Measurements from ENCODE around the gene TYK2. TPM values are rescaled to one million over a fixed set of nuclear protein-coding genes. Genes with fewer than 3 reads are reported as not detected.

The TYK2 gene
- total and polyA plus RNA-seq, 9 of the 15 experiments (the other 6 are each of a cell fraction or from before 2014, with no cell fraction given): 15.0 to 182 (median 85.9) TPM

- TF ChIP-seq ZFP91 (CRISPR knock-in tag; IDR thresholded peaks at IDR 0.05) (no peak), BCOR (IDR thresholded peaks at IDR 0.05) (no peak), SUPT5H (IDR thresholded peaks at IDR 0.05) (no peak; the same call in 1 of the 2 replicates), ZKSCAN1 (IDR thresholded peaks at IDR 0.05; ENCODE audit: low read depth, low read length) (0 out of 2 replicates have a peak, but pooled peaks have one; percentile 40), HDAC8 (tag; IDR thresholded peaks at IDR 0.05) (no peak), CBX3 (IDR thresholded peaks at IDR 0.05; ENCODE audit: borderline replicate concordance in 1 of 2, low read length in 2 of 2) (no peak), ZNF766 (CRISPR knock-in tag; conservative IDR thresholded peaks at IDR 0.05) (no peak), PTRF (tag; IDR thresholded peaks at IDR 0.05) (no peak), SMAD2 (IDR thresholded peaks at IDR 0.05; ENCODE audit: low read depth, low read length) (no peak), CEBPB (tag; IDR thresholded peaks at IDR 0.05) (no peak), THRB (CRISPR knock-in tag; conservative IDR thresholded peaks at IDR 0.05) (0 out of 2 replicates have a peak, but pooled peaks have one; percentile 3), ZKSCAN8 (CRISPR knock-in tag; IDR thresholded peaks at IDR 0.05) (no peak), BDP1 (IDR thresholded peaks at IDR 0.05; ENCODE audit: insufficient read depth, insufficient read length) (no peak), ADNP (tag; IDR thresholded peaks at IDR 0.05) (no peak), ZSCAN32 (CRISPR knock-in tag; IDR thresholded peaks at IDR 0.05) (no peak), TAF7 (tag; IDR thresholded peaks at IDR 0.05) (no peak), ERF (CRISPR knock-in tag; IDR thresholded peaks at IDR 0.05) (no peak)
- TF ChIP-seq, protein P1, sequence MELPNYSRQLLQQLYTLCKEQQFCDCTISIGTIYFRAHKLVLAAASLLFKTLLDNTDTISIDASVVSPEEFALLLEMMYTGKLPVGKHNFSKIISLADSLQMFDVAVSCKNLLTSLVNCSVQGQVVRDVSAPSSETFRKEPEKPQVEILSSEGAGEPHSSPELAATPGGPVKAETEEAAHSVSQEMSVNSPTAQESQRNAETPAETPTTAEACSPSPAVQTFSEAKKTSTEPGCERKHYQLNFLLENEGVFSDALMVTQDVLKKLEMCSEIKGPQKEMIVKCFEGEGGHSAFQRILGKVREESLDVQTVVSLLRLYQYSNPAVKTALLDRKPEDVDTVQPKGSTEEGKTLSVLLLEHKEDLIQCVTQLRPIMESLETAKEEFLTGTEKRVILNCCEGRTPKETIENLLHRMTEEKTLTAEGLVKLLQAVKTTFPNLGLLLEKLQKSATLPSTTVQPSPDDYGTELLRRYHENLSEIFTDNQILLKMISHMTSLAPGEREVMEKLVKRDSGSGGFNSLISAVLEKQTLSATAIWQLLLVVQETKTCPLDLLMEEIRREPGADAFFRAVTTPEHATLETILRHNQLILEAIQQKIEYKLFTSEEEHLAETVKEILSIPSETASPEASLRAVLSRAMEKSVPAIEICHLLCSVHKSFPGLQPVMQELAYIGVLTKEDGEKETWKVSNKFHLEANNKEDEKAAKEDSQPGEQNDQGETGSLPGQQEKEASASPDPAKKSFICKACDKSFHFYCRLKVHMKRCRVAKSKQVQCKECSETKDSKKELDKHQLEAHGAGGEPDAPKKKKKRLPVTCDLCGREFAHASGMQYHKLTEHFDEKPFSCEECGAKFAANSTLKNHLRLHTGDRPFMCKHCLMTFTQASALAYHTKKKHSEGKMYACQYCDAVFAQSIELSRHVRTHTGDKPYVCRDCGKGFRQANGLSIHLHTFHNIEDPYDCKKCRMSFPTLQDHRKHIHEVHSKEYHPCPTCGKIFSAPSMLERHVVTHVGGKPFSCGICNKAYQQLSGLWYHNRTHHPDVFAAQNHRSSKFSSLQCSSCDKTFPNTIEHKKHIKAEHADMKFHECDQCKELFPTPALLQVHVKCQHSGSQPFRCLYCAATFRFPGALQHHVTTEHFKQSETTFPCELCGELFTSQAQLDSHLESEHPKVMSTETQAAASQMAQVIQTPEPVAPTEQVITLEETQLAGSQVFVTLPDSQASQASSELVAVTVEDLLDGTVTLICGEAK (IDR thresholded peaks at IDR 0.05): no peak
- TF ChIP-seq, protein P1 (CRISPR knock-in tag; IDR thresholded peaks at IDR 0.05): no peak
These were observed 10.4 kb upstream of the TYK2 start (continued) for GRCh38 chr19:10390652-10391286.

Measured in K562 (cell line).